PC-3 (cell line): ENCODE measurements around the gene CUTA. TPM values are rescaled to one million over a fixed set of nuclear protein-coding genes. Genes with fewer than 3 reads are reported as not detected.

Experiments used
- ATAC-seq: fragments of 200-7000 bp; cut with Tn5 transposase; 2 replicates; pipeline ENCODE4 v1.9.1; 2020; ENCODE audit warnings: mild to moderate bottlenecking, moderate library complexity
- BruUV-seq: library from RNA; stranded (reverse); fragments of 400-500 nt; replicated peaks from 2 replicates; lab custom pipeline; 2021; lab: Mats Ljungman, UMichigan
- CTCF ChIA-PET: fragments of 300-600 bp; sonication (Branson Sonifier 250); formaldehyde crosslinking; loops from one replicate; lab custom pipeline; 2022; ENCODE audit warnings: antibody characterized with exemption; lab: Charles Lee
- POLR2A ChIA-PET: fragments of 300-600 bp; sonication (Branson Sonifier 250); formaldehyde crosslinking; loops from one replicate; lab custom pipeline; 2022; ENCODE audit warnings: antibody characterized with exemption; ENCODE audit not compliant: unreplicated experiment; lab: Charles Lee
- DNase-seq: peaks from one replicate; pipeline ENCODE4 v3.0.0-alpha.2; 2015
- H2AFZ ChIP-seq: fragments of 300-600 bp; sonication (generic); 2 replicates; pipeline ENCODE4 v1.6.0; 2016; ENCODE audit warnings: antibody characterized with exemption, low read length
- H3F3A ChIP-seq: fragments of 300-600 bp; sonication (generic); one replicate; pipeline ENCODE4 v1.6.0; 2017; ENCODE audit warnings: antibody characterized with exemption, low read length, control low read depth, mild to moderate bottlenecking; ENCODE audit not compliant: unreplicated experiment
- H3K27ac ChIP-seq: fragments of 300-600 bp; sonication (generic); 2 replicates; pipeline ENCODE4 v1.5.1; 2016; ENCODE audit warnings: mild to moderate bottlenecking, low read length
- H3K27me3 ChIP-seq: fragments of 300-600 bp; sonication (generic); 2 replicates; pipeline ENCODE4 v1.6.1; 2016; ENCODE audit warnings: low read length, mixed read lengths
- H3K36me3 ChIP-seq: fragments of 300-600 bp; sonication (generic); 2 replicates; pipeline ENCODE4 v1.6.1; 2016; ENCODE audit warnings: low read depth, mixed run types, low read length, mixed read lengths
- H3K4me1 ChIP-seq: fragments of 300-600 bp; sonication (generic); 2 replicates; pipeline ENCODE4 v1.5.1; 2016; ENCODE audit warnings: low read length; ENCODE audit not compliant: insufficient read depth
- H3K4me2 ChIP-seq: fragments of 300-600 bp; sonication (generic); 2 replicates; pipeline ENCODE4 v1.6.0; 2016; ENCODE audit warnings: low read length
- H3K4me3 ChIP-seq: fragments of 300-600 bp; sonication (generic); 2 replicates; pipeline ENCODE4 v1.5.1; 2016; ENCODE audit warnings: mild to moderate bottlenecking, low read length, mixed read lengths
- H3K79me2 ChIP-seq: fragments of 300-600 bp; sonication (generic); 2 replicates; pipeline ENCODE4 v1.6.1; 2017; ENCODE audit warnings: low read length, mixed read lengths
- H3K9ac ChIP-seq: fragments of 300-600 bp; sonication (generic); 2 replicates; pipeline ENCODE4 v1.6.0; 2016; ENCODE audit warnings: mild to moderate bottlenecking, low read length
- H3K9me2 ChIP-seq: fragments of 300-600 bp; sonication (generic); replicated peaks from 2 replicates; pipeline ENCODE4 v1.6.1; 2016; ENCODE audit warnings: mixed run types, low read length, mixed read lengths
- H3K9me3 ChIP-seq: fragments of 300-600 bp; sonication (generic); 2 replicates; pipeline ENCODE4 v1.6.1; 2016; ENCODE audit warnings: low read length, mixed read lengths
- H4K20me1 ChIP-seq: fragments of 300-600 bp; sonication (generic); 2 replicates; pipeline ENCODE4 v1.6.1; 2016; ENCODE audit warnings: low read length, mixed read lengths
- CTCF ChIP-seq: fragments of 300-600 bp; sonication (generic); conservative IDR thresholded peaks from 2 replicates; pipeline ENCODE4 v1.5.1; 2017; ENCODE audit warnings: antibody characterized with exemption, low read depth, mild to moderate bottlenecking, low read length
- EZH2 ChIP-seq: fragments of 300-600 bp; sonication (generic); IDR thresholded peaks from one replicate; pipeline ENCODE4 v1.6.1; 2017; ENCODE audit warnings: antibody characterized with exemption, mild to moderate bottlenecking, low read length; ENCODE audit not compliant: unreplicated experiment
- EZH2phosphoT487 ChIP-seq: fragments of 300-600 bp; sonication (generic); IDR thresholded peaks from 2 replicates; pipeline ENCODE4 v1.6.1; 2018; ENCODE audit warnings: mild to moderate bottlenecking, antibody characterized with exemption, low read length, borderline replicate concordance
- intact Hi-C: fragments of 100-400 bp; cut with micrococcal nuclease; formaldehyde crosslinking; loops from 2 replicates; pipeline ENCODE4 v1.9.0; 2023
- total RNA-seq: library from RNA; depleted of rRNA; stranded (reverse); fragments of >200 nt; gene quantifications from 2 replicates; pipeline ENCODE4 v1.2.3, GENCODE V29; 2014

Gene CUTA
- total RNA-seq, 1 experiment from 2014 or later, result 242 TPM

GRCh38 chr6:33413241-33414120 is 4.4 kb downstream of the CUTA start:
- Histone ChIP-seq H3F3A (peaks cover 1% of the 10 kb centered on the region), H2AFZ (no peak overlapping the region), H3K4me2 (no peak overlapping the region), H3K36me3 (peaks cover 22% of the 10 kb centered on the region; the same call in 1 of the 2 replicates), H3K79me2 (peaks cover 35% of the 10 kb centered on the region), H3K4me3 (no peak overlapping the region), H3K9me3 (no peaks in the 10 kb centered on the region), H3K9ac (no peak overlapping the region), H3K4me1 (peaks cover 33% of the 10 kb centered on the region), H4K20me1 (no peaks in the 10 kb centered on the region), H3K27me3 (no peaks in the 10 kb centered on the region), H3K9me2 (no peaks in the 10 kb centered on the region), H3K27ac (no peak overlapping the region)
- CTCF ChIA-PET, result no interaction called here
- no TSS peak for BruUV-seq
- intact Hi-C loops, result loop anchor here (10.0 kb wide), 1 partner anchor 209 kb away; the partner anchor contains the start of genes HSD17B8, RING1, RXRB and SLC39A7
- POLR2A ChIA-PET, result no interaction called here
- TF ChIP-seq EZH2 (no peak), EZH2phosphoT487 (no peak), CTCF (no peak)
- no peak for ATAC-seq
- no peak for DNase-seq

- peaks cover 33% of the 10 kb centered on the region; the same call in 1 of the 2 replicates for H3K36me3 ChIP-seq
- H3K4me1 ChIP-seq, result peaks cover 25% of the 10 kb centered on the region
- no peak overlapping the region for H3K9ac ChIP-seq
- H3K9me3 ChIP-seq, result no peaks in the 10 kb centered on the region
- H3K9me2 ChIP-seq, result no peaks in the 10 kb centered on the region
- ATAC-seq, result no peak
- DNase-seq, result no peak
- peaks cover 31% of the 10 kb centered on the region for H3K79me2 ChIP-seq
- no peak overlapping the region for H3K4me3 ChIP-seq
- no peaks in the 10 kb centered on the region for H4K20me1 ChIP-seq
- peak overlapping the region; percentile 93 for H3K4me2 ChIP-seq
- no peaks in the 10 kb centered on the region for H3K27me3 ChIP-seq
- H3F3A ChIP-seq, result peaks cover 9% of the 10 kb centered on the region
- H2AFZ ChIP-seq, result no peak overlapping the region
- no peak overlapping the region for H3K27ac ChIP-seq
- ChIA-PET POLR2A (interaction anchor here (0.6 kb wide), 1 partner anchor 42 kb away, joined by 3 read pairs; the partner anchor contains the start of gene ZBTB9), CTCF (no interaction called here)
- no peak for TF ChIP-seq EZH2
- TF ChIP-seq CTCF, result no peak
- no peak for TF ChIP-seq EZH2phosphoT487
- no TSS peak for BruUV-seq
- intact Hi-C loops, result loop anchor here (10.0 kb wide), 1 partner anchor 208 kb away; the partner anchor contains the start of genes HSD17B8, RING1, RXRB and SLC39A7
Measured at GRCh38 chr6:33412140-33413009, 5.5 kb downstream of the CUTA start.
